Measurements from ENCODE around the gene DCAF8. TPM values are rescaled to one million over a fixed set of nuclear protein-coding genes. Genes with fewer than 3 reads are reported as not detected.
A peak's percentile ranks its signal among the peaks of the same experiment; 100 is the strongest.

DCAF8 gene
- total RNA-seq (2013), result 88.3 TPM
- polyA plus RNA-seq (100 to 1,000 TPM in 1 of 3 donors, 10 to 100 TPM in 2; 35.5 to 205 (median 44.6) TPM), polyA minus RNA-seq (41.6 and 51.4 TPM in 2 replicates), total RNA-seq (9.2 to 55.2 (median 31.3) reads per million in 11 experiments)

- peak; percentile 96 to 97 (median 96) for DNase-seq
- TF ChIP-seq CTCF (IDR thresholded peaks at IDR 0.05), result no peak
- H3K36me3 Mint-ChIP-seq, result peaks cover 13 to 21% of the 10 kb centered on the region in 2 donors
- Histone ChIP-seq H3K27me3 (ENCODE audit: control insufficient read depth in 2 of 2, insufficient read depth in 2 of 2, low read length in 2 of 2) (no peaks in the 10 kb centered on the region), H3K9me3 (replicated peaks in 1 of 2; ENCODE audit: control insufficient read depth in 1 of 2, insufficient read depth in 1 of 2, low read length in 2 of 2) (no peaks in the 10 kb centered on the region), H3K4me2 (replicated peaks; ENCODE audit: extremely low read depth, low read length, poor library complexity, severe bottlenecking) (peak within 1 kb of the TSS; percentile 86), H3K4me3 (replicated peaks in 1 of 3; ENCODE audit: low read depth in 2 of 3, low read length in 3 of 3) (peak within 1 kb of the TSS; percentile 52 to 100 (median 98)), H3K9ac (ENCODE audit: insufficient read depth, low read length, poor library complexity, severe bottlenecking) (peak within 1 kb of the TSS; percentile 98), H3K27ac (ENCODE audit: low read depth in 1 of 2, low read length in 2 of 2) (peak within 1 kb of the TSS; percentile 91 to 99), H3K79me2 (ENCODE audit: insufficient read depth, low read length) (peaks cover 43% of the 10 kb centered on the region), H4K20me1 (ENCODE audit: insufficient read depth, low read length) (peaks cover 6% of the 10 kb centered on the region), H3K36me3 (replicated peaks in 1 of 2; ENCODE audit: control insufficient read depth in 1 of 2, insufficient read depth in 2 of 2, low read length in 2 of 2) (peaks cover 0 to 15% of the 10 kb centered on the region in 2 donors), H2AFZ (ENCODE audit: insufficient read depth, low read depth, low read length, poor library complexity, severe bottlenecking) (peak within 1 kb of the TSS; percentile 89), H3K4me1 (ENCODE audit: control insufficient read depth in 1 of 2, insufficient read depth in 2 of 2, low read length in 2 of 2) (peaks cover 21 to 23% of the 10 kb centered on the region in 2 donors)
- WGBS (ENCODE audit: insufficient coverage), result under 1% methylated on average over 59 of the region's 67 CpGs
- peak within 1 kb of the TSS; percentile 97 to 99 (median 98) for H3K27ac Mint-ChIP-seq
- H3K9me3 Mint-ChIP-seq, result no peaks in the 10 kb centered on the region
- intact Hi-C loops (cut with micrococcal nuclease), result loop anchor here in 1 of 2 donors (2.0 kb wide), 1 partner anchor 23 kb away; the partner anchor contains the start of gene PEX19
- H3K4me3 Mint-ChIP-seq, result peak within 1 kb of the TSS; percentile 97 to 99
- peaks cover 0 to 3% (median 0%) of the 10 kb centered on the region in 3 donors for H3K27me3 Mint-ChIP-seq (ENCODE audit: low read depth in 3 of 3)
- H3K4me1 Mint-ChIP-seq, result peaks cover 26% of the 10 kb centered on the region
Measured at GRCh38 chr1:160261893-160262794, at the start of gene DCAF8. DCAF8 (minus strand) TSS chr1:160262549; CDS start chr1:160244008, 18,541 bp downstream.

GRCh38 chr1:160309571-160309970, 47.2 kb upstream of the DCAF8 start:
- H3K9ac ChIP-seq (ENCODE audit: insufficient read depth, low read length, poor library complexity, severe bottlenecking), result no peak overlapping the region
- H4K20me1 ChIP-seq (ENCODE audit: insufficient read depth, low read length), result peaks cover 61% of the 10 kb centered on the region
- no peaks in the 10 kb centered on the region for H3K4me1 Mint-ChIP-seq
- peak overlapping the region in 1 of 7 donors; percentile 69 for H3K27ac Mint-ChIP-seq
- H3K9me3 Mint-ChIP-seq, result no peaks in the 10 kb centered on the region
- no peaks in the 10 kb centered on the region for H3K79me2 ChIP-seq (ENCODE audit: insufficient read depth, low read length)
- H3K4me2 ChIP-seq (replicated peaks; ENCODE audit: extremely low read depth, low read length, poor library complexity, severe bottlenecking), result no peak overlapping the region
- WGBS (ENCODE audit: insufficient coverage), result no CpG with 5 or more reads among the region's 1 CpG
- H3K9me3 ChIP-seq (replicated peaks in 1 of 2; ENCODE audit: control insufficient read depth in 1 of 2, insufficient read depth in 1 of 2, low read length in 2 of 2), result no peaks in the 10 kb centered on the region
- peaks cover 94 to 100% of the 10 kb centered on the region in 2 donors for H3K36me3 Mint-ChIP-seq
- no peaks in the 10 kb centered on the region for H3K4me1 ChIP-seq (ENCODE audit: control insufficient read depth in 1 of 2, insufficient read depth in 2 of 2, low read length in 2 of 2)
- no peak overlapping the region for H3K4me3 Mint-ChIP-seq
- H3K27ac ChIP-seq (ENCODE audit: low read depth in 1 of 2, low read length in 2 of 2), result no peak overlapping the region
- no peak for TF ChIP-seq CTCF (IDR thresholded peaks at IDR 0.05)
- H3K36me3 ChIP-seq (replicated peaks in 1 of 2; ENCODE audit: control insufficient read depth in 1 of 2, insufficient read depth in 2 of 2, low read length in 2 of 2), result peaks cover 96 to 98% of the 10 kb centered on the region in 2 donors
- H3K4me3 ChIP-seq (replicated peaks in 1 of 3; ENCODE audit: low read depth in 2 of 3, low read length in 3 of 3), result no peak overlapping the region
- no peak for DNase-seq
- no peaks in the 10 kb centered on the region for H3K27me3 ChIP-seq (ENCODE audit: control insufficient read depth in 2 of 2, insufficient read depth in 2 of 2, low read length in 2 of 2)
- no peak overlapping the region for H2AFZ ChIP-seq (ENCODE audit: insufficient read depth, low read depth, low read length, poor library complexity, severe bottlenecking)
- intact Hi-C loops (cut with micrococcal nuclease), result no loop called here
- H3K27me3 Mint-ChIP-seq (ENCODE audit: low read depth in 3 of 3), result peaks cover 0 to 1% (median 0%) of the 10 kb centered on the region in 3 donors
